ENCODE data around the gene C1orf159. TPM values are rescaled to one million over a fixed set of nuclear protein-coding genes. Genes with fewer than 3 reads are reported as not detected.

C1orf159 gene
- total and polyA plus RNA-seq, 10 of the 15 experiments (the other 5 are each of a cell fraction or from before 2014, with no cell fraction given) = 0.11 to 23.4 (median 8.0) TPM

GRCh38 chr1:1069711-1070676 is 45.9 kb downstream of the C1orf159 start:
- Histone ChIP-seq H3K27ac (ENCODE audit: control insufficient read depth, insufficient read depth) (no peak overlapping the region), H3K9me3 (replicated peaks; ENCODE audit: control insufficient read depth, insufficient read depth, low read length) (no peaks in the 10 kb centered on the region), H3K4me3 (peak overlapping the region; percentile 66; the same call in 1 of the 2 replicates), H3K36me3 (ENCODE audit: control insufficient read depth in 2 of 2, insufficient read depth in 2 of 2, low read length in 1 of 2) (no peaks in the 10 kb centered on the region), H2AFZ (ENCODE audit: control insufficient read depth, low read depth, low read length) (peak overlapping the region; percentile 44), H3K9ac (ENCODE audit: control insufficient read depth, insufficient read depth, low read length) (no peak overlapping the region), H3K4me2 (ENCODE audit: control insufficient read depth, insufficient read depth) (peak overlapping the region; percentile 69), H3K4me1 (ENCODE audit: control insufficient read depth, insufficient read depth, low read length) (peaks cover 15% of the 10 kb centered on the region), H3K79me2 (ENCODE audit: control insufficient read depth, insufficient read depth, low read length) (no peaks in the 10 kb centered on the region), H3K27me3 (replicated peaks in 1 of 2; ENCODE audit: control insufficient read depth in 2 of 2, insufficient read depth in 2 of 2, low read length in 1 of 2) (no peaks in the 10 kb centered on the region; a peak in 1 of 4 replicates), H4K20me1 (ENCODE audit: control insufficient read depth, insufficient read depth) (no peaks in the 10 kb centered on the region)
- no TSS peak for BruUV-seq (replicated peaks)
- SMC1A ChIA-PET (ENCODE audit: uncharacterized antibody, unreplicated experiment) = interaction anchor here (1.3 kb wide), 1 partner anchor 180 kb away, joined by 3 read pairs; no protein-coding TSS in a partner anchor
- no peak for FAIRE-seq
- RAD21 ChIA-PET (ENCODE audit: unreplicated experiment) = interaction anchor here (0.6 to 1.1 kb wide), 2 partner anchors 37 to 86 kb away, joined by 3 read pairs; no protein-coding TSS in a partner anchor
- POLR2A ChIA-PET = interaction anchor here (1.0 to 1.4 kb wide), 2 partner anchors 30 to 204 kb away, joined by 3 to 4 read pairs; partner anchors contain the start of gene UBE2J2
- no peak for DNase-seq (ENCODE audit: low read depth, low spot score)
- intact Hi-C loops (cut with micrococcal nuclease; ENCODE audit: unreplicated experiment) = loop anchor here (10.0 kb wide), 1 partner anchor 165 kb away; no protein-coding TSS in a partner anchor
- in situ Hi-C loops (cut with MboI) = no loop called here
- peak; percentile 17 for ATAC-seq
- 38% methylated on average over 38 of the region's 40 CpGs for WGBS (ENCODE audit: insufficient coverage, insufficient replicate concordance, low lambda C conversion rate, missing lambda C conversion rate)
- CTCF ChIA-PET = interaction anchor here (0.5 kb wide), 1 partner anchor 94 kb away, joined by 3 read pairs; no protein-coding TSS in a partner anchor
- no peak for TF ChIP-seq EED (IDR thresholded peaks at IDR 0.05; ENCODE audit: low read depth)
- no peak for TF ChIP-seq STAT1 (conservative IDR thresholded peaks at IDR 0.05)
- TF ChIP-seq CBFB (IDR thresholded peaks at IDR 0.05; ENCODE audit: low read depth) = no peak
- no peak for TF ChIP-seq NR2C1 (IDR thresholded peaks at IDR 0.05)
- TF ChIP-seq CBX5 (IDR thresholded peaks at IDR 0.05; ENCODE audit: low read depth) = no peak
- TF ChIP-seq HDGF (IDR thresholded peaks at IDR 0.05) = peak; percentile 56; the same call in 1 of the 2 replicates
- no peak for TF ChIP-seq KLF5 (IDR thresholded peaks at IDR 0.05; ENCODE audit: partially characterized antibody)
- TF ChIP-seq ZBED1 (IDR thresholded peaks at IDR 0.05; ENCODE audit: borderline replicate concordance) = no peak
- TF ChIP-seq ZBTB4 (CRISPR knock-in tag; IDR thresholded peaks at IDR 0.05) = no peak
- no peak for TF ChIP-seq PML (IDR thresholded peaks at IDR 0.05; ENCODE audit: low read length)
- TF ChIP-seq BCL3 (IDR thresholded peaks at IDR 0.05; ENCODE audit: borderline replicate concordance, insufficient read depth, low read depth, low read length, poor library complexity, severe bottlenecking) = no peak
- peak; percentile 42; the same call in 1 of the 2 replicates for TF ChIP-seq IKZF1 (conservative IDR thresholded peaks at IDR 0.05)
- TF ChIP-seq E2F4 (IDR thresholded peaks at IDR 0.05; ENCODE audit: low read depth, low read length) = no peak
- no peak for TF ChIP-seq JUND (IDR thresholded peaks at IDR 0.05; ENCODE audit: low read depth, low read length)
- no peak for TF ChIP-seq CTCF (IDR thresholded peaks at IDR 0.05 in 2 of 3, conservative IDR thresholded peaks at IDR 0.05 in 1 of 3; ENCODE audit: control insufficient read depth in 2 of 3, extremely low read depth in 1 of 3, insufficient read depth in 1 of 3, low read depth in 3 of 3, low read length in 3 of 3)

Measured in GM12878 (cell line).